ENCODE data around the gene ATF4.

The ATF4 gene

GRCh38 chr22:39524089-39524752 lies 3.9 kb downstream of the ATF4 start:
- peak overlapping the region; percentile 5 for H3K4me3 ChIP-seq (ENCODE audit: low read depth, low read length, poor library complexity, severe bottlenecking)
- TF ChIP-seq EZH2 (IDR thresholded peaks at IDR 0.05; ENCODE audit: borderline replicate concordance, low read length) (no peak), CTCF (IDR thresholded peaks at IDR 0.05; ENCODE audit: low read length) (no peak)
- H3K9me2 ChIP-seq (ENCODE audit: low read depth, low read length), result no peaks in the 10 kb centered on the region
- peak overlapping the region; percentile 8; the same call in 1 of the 2 replicates for H3K4me2 ChIP-seq (ENCODE audit: low read length)
- peaks cover 14% of the 10 kb centered on the region for H3K79me2 ChIP-seq (ENCODE audit: insufficient read depth, low read length)
- H3K27ac ChIP-seq (ENCODE audit: low read depth, low read length, poor library complexity, severe bottlenecking), result peak overlapping the region; percentile 98
- H3K9ac ChIP-seq (ENCODE audit: low read length), result no peak overlapping the region
- no peaks in the 10 kb centered on the region for H4K20me1 ChIP-seq (ENCODE audit: insufficient read depth, low read length)
- peaks cover 28% of the 10 kb centered on the region for H3F3A ChIP-seq (ENCODE audit: insufficient read depth, low read length)
- peaks cover 58% of the 10 kb centered on the region for H3K4me1 ChIP-seq (ENCODE audit: insufficient read depth, low read length, severe bottlenecking)
- peaks cover 59% of the 10 kb centered on the region for H3K36me3 ChIP-seq (ENCODE audit: insufficient read depth, low read length)
- H2AFZ ChIP-seq (ENCODE audit: low read length), result no peak overlapping the region
- no peaks in the 10 kb centered on the region for H3K27me3 ChIP-seq (ENCODE audit: insufficient read depth, low read length)
- no peaks in the 10 kb centered on the region for H3K9me3 ChIP-seq (ENCODE audit: low read length)

GRCh38 chr22:39524753-39525657 lies 4.6 kb downstream of the ATF4 start:
- Histone ChIP-seq H3K9me2 (ENCODE audit: low read depth, low read length) (no peaks in the 10 kb centered on the region), H3K4me3 (ENCODE audit: low read depth, low read length, poor library complexity, severe bottlenecking) (peak overlapping the region; percentile 5), H3K36me3 (ENCODE audit: insufficient read depth, low read length) (peaks cover 67% of the 10 kb centered on the region), H3K9ac (ENCODE audit: low read length) (no peak overlapping the region), H3K4me2 (ENCODE audit: low read length) (peak overlapping the region; percentile 18; the same call in 1 of the 2 replicates), H3K4me1 (ENCODE audit: insufficient read depth, low read length, severe bottlenecking) (peaks cover 65% of the 10 kb centered on the region), H3K27me3 (ENCODE audit: insufficient read depth, low read length) (no peaks in the 10 kb centered on the region), H4K20me1 (ENCODE audit: insufficient read depth, low read length) (no peaks in the 10 kb centered on the region), H3F3A (ENCODE audit: insufficient read depth, low read length) (peaks cover 28% of the 10 kb centered on the region), H2AFZ (ENCODE audit: low read length) (no peak overlapping the region), H3K79me2 (ENCODE audit: insufficient read depth, low read length) (peaks cover 14% of the 10 kb centered on the region), H3K27ac (ENCODE audit: low read depth, low read length, poor library complexity, severe bottlenecking) (peak overlapping the region; percentile 98), H3K9me3 (ENCODE audit: low read length) (no peaks in the 10 kb centered on the region)
- TF ChIP-seq EZH2 (IDR thresholded peaks at IDR 0.05; ENCODE audit: borderline replicate concordance, low read length) (no peak), CTCF (IDR thresholded peaks at IDR 0.05; ENCODE audit: low read length) (no peak)

- no peaks in the 10 kb centered on the region for H3K9me3 ChIP-seq (ENCODE audit: low read length)
- H3F3A ChIP-seq (ENCODE audit: insufficient read depth, low read length), result peaks cover 28% of the 10 kb centered on the region
- H3K4me1 ChIP-seq (ENCODE audit: insufficient read depth, low read length, severe bottlenecking), result peaks cover 71% of the 10 kb centered on the region
- no peaks in the 10 kb centered on the region for H3K27me3 ChIP-seq (ENCODE audit: insufficient read depth, low read length)
- peaks cover 12% of the 10 kb centered on the region for H3K79me2 ChIP-seq (ENCODE audit: insufficient read depth, low read length)
- no peaks in the 10 kb centered on the region for H4K20me1 ChIP-seq (ENCODE audit: insufficient read depth, low read length)
- H3K9me2 ChIP-seq (ENCODE audit: low read depth, low read length), result no peaks in the 10 kb centered on the region
- H3K4me2 ChIP-seq (ENCODE audit: low read length), result 0 out of 2 replicates have a peak overlapping the region, but pooled peaks have one; percentile 18
- H3K36me3 ChIP-seq (ENCODE audit: insufficient read depth, low read length), result peaks cover 71% of the 10 kb centered on the region
- no peak overlapping the region for H2AFZ ChIP-seq (ENCODE audit: low read length)
- TF ChIP-seq EZH2 (IDR thresholded peaks at IDR 0.05; ENCODE audit: borderline replicate concordance, low read length) (no peak), CTCF (IDR thresholded peaks at IDR 0.05; ENCODE audit: low read length) (no peak)
- no peak overlapping the region for H3K4me3 ChIP-seq (ENCODE audit: low read depth, low read length, poor library complexity, severe bottlenecking)
- no peak overlapping the region for H3K9ac ChIP-seq (ENCODE audit: low read length)
- H3K27ac ChIP-seq (ENCODE audit: low read depth, low read length, poor library complexity, severe bottlenecking), result peak overlapping the region; percentile 98
Measured at GRCh38 chr22:39525658-39525975, 5.3 kb downstream of the ATF4 start.

Data from OCI-LY1 (cell line).